GM12892 (cell line): ENCODE data around the gene LHCGR.

Source experiments
- POLR2A ChIP-seq: IDR thresholded peaks from 2 replicates; pipeline ENCODE4 v1.6.1; 2011; ENCODE audit warnings: low read depth, low read length, control low read depth
- POLR2AphosphoS5 ChIP-seq: IDR thresholded peaks from 2 replicates; pipeline ENCODE4 v1.6.1; 2011; ENCODE audit warnings: low read depth, low read length, control low read depth
- TAF1 ChIP-seq: IDR thresholded peaks from 2 replicates; pipeline ENCODE4 v1.6.1; 2011; ENCODE audit warnings: low read depth, mild to moderate bottlenecking, control low read depth, low read length, borderline replicate concordance

DNA sequence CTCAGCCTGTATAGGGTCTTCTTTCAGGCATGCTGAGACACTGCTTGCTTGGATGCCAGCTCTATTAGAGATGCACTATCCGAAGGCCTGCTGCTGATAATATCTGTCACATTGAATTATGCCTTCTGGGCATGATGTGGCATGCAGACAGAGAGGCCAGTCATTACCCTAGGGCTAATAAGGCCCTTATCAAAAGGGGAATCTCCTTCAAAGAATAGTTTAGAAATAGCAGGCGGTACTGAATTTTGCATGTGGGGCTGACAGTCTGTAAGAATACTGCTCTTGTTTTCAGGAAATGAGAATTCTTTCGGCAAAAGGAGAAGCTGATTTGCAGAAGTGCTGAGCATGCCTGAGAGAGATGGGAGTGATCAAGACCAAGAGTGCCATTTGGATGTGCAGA, 13.1 kb upstream of the LHCGR start:
- TF ChIP-seq POLR2AphosphoS5 (no peak), POLR2A (no peak), TAF1 (no peak)
